RCC 7860 (cell line): Measurements from ENCODE around the gene TMEM127.
"Not testable (repeated sequence)": the region's sequence is repeated elsewhere in the genome, so short reads cannot be mapped to it uniquely, and the experiment has no call there.

Experiments
- DNase-seq: peaks from one replicate; pipeline ENCODE4 v3.0.0-alpha.2; 2015; ENCODE audit warnings: low spot score
- FAIRE-seq: peaks from 2 replicates; lab custom pipeline; 2012; peaks lifted over from hg19 to GRCh38; lab: Jason Lieb, UNC

TMEM127 gene

DNA sequence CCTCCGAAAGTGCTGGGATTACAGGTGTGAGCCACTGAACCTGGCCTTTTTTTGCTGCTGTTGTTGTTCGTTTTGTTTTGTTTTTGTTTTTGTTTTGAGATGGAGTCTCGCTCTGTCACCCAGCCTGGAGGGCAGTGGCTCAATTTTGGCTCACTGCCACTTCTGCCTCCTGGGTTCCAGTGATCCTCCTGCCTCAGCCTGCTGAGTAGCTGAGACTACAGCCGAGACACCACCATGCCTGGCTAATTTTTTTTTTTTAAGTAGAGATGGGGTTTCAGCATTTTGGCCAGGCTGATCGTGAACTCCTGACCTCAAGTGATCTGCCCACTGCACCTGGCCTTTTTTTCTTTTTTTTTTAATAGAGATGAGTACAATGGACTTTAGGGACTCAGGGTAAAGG is 22.0 kb downstream of the TMEM127 start:
- FAIRE-seq (no peak), DNase-seq (no peak)

- DNase-seq = no peak
- no peak for FAIRE-seq
Observed at GRCh38 chr2:96241900-96242611, 23.7 kb downstream of the TMEM127 start.

- DNase-seq = no peak
- no peak for FAIRE-seq
Observed at GRCh38 chr2:96241227-96241626, 24.6 kb downstream of the TMEM127 start.

DNA sequence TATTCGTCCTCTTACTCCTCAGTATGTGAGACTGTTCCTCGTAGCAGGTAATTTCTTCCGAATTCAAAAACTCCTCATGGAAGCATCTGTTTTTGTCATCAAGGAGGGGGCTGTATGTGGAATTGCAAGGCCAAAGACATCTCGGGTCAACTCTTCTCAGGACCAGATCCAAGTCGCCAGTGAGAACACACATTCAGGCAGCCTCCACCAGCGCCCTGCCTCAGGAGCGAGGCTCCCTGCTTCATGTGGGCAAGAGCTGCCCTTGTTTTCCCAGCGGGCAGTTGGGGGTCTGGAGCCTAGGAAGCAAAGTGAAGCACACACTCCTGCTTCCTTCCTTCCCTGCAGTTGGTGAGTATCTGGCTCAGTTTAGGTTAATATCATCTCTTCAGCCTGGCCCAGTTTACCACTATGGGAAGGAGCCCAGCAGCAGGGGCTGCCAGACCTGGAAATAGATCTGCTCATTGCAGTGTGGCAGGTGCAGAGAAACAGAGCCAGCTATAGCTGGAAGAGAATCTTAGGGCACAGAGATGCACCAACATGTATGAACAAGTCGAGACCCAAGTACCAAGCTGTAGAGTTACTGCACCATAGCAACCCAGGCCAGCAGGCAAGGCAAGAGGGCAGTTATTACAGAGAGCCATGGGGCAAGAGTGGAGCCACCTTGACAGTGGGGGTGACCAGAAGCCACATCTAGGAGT is 25.3 kb downstream of the TMEM127 start:
- FAIRE-seq = no peak
- DNase-seq = no peak

DNA sequence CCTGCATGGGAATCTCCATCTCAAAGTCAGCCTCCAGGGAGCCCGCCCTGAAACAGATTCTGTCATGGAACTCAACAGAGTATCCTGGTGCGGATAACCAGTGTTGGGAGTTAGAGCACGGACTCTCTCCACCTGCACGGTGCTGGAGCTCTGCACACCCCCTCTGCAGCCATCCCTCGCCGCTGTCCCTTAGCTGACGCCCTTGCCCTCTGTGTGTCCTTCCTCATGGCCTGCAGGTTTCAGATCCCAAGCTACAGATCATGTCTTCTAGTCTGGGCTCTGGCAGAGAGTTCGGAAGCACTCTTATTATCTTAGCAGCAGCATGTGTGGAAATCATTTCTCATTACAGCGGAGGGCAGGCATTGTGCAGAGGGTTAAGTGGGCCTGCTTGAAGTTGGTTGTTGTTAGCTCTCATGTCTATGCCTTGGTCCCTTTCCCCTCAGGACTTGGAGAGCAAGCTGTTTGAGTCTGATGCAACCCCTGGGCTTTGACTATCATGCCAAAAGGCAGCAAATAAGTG is 26.0 kb downstream of the TMEM127 start:
- DNase-seq = no peak
- FAIRE-seq = no peak

- FAIRE-seq = no peak
Observed at GRCh38 chr2:96239091-96239490, 26.7 kb downstream of the TMEM127 start.

GRCh38 chr2:96238266-96238665 is 27.5 kb downstream of the TMEM127 start:
- no peak for DNase-seq
- no peak for FAIRE-seq

More at GRCh38 chr2:96239091-96239490, 26.7 kb downstream of the TMEM127 start:
- no peak for DNase-seq

DNA sequence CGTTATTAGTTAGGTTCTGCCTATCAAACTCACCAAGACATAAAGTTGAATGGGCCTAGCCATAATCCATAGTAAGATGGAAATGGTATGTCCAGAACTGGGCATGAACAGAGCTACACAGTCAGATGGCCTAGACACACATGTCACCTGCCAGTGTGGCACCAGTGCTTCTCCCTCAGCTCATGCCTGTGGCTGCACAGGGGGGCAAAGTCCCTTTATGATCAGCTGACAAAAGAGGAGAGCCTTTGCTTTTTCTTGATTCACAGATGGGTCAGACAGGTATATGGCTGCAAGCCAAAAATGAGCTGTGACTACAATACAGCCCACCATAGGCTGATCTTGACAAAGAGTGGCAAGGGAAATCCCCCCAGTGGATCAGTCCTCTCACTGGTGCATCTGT is 28.9 kb downstream of the TMEM127 start:
- no peak for FAIRE-seq
- no peak for DNase-seq

- no peak for FAIRE-seq
Observed at GRCh38 chr2:96233880-96234316, 31.9 kb downstream of the TMEM127 start.

DNA sequence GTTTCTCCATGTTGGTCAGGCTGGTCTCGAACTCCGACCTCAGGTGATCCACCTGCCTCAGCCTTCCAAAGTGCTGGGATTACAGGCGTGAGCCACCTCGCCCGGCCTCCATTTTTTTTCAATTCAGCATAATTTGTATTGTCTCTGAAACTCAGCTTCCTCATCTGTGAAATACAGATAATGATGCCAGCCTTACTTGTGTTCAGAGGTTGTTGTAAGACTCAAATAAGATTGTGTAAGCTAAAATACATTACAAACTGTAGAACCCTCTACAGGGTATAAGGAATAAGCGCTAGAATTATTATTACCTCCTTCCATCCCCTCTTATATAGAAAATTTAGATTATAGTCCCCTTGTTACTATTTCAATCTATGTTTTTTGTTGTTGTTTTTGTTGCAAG is 32.4 kb downstream of the TMEM127 start:
- DNase-seq (no peak), FAIRE-seq (no peak)

More at GRCh38 chr2:96233880-96234316, 31.9 kb downstream of the TMEM127 start:
- no peak for DNase-seq

DNA sequence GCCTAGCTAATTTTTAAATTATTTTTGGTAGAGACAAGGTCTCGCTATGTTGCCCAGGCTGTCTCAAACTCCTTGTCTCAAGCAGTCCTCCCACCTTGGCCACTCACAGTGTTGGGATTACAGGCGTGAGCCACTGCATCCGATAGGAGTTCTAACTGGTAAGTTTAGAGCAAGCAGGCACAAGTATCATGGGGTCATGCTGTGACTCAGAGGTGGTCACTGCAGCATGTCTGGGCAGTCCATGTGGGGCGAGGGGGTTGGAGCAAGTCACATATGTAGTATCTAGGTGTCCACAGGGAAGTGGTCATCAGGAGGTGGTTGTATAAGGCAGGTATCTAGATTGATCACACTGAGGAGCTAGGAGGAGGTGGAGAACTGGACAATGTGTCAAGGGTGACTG is 34.5 kb downstream of the TMEM127 start:
- no peak for DNase-seq
- FAIRE-seq = no peak

- DNase-seq (no peak), FAIRE-seq (no peak)
Observed at GRCh38 chr2:96225016-96225533, 40.7 kb downstream of the TMEM127 start.

DNA sequence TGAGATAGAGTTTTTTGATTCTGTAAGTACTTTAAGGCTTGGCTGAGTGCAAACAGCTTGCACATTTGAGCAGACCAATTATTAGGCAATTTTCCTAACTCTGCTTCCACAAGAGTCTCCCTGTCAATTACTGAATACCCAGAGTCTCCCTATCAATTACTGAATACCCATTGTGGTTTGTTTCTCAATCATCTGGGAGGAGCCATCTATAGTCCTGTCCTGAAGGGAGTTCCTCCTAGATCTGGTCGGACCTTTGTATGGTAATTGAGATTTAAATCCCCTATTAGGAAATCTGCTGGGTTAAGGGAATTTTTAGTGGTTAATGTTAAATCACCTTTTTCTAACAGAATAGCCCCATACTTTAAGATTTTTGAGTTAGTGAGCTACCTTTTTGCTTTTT is 44.7 kb downstream of the TMEM127 start:
- DNase-seq, FAIRE-seq: not testable (repeated sequence)

DNA sequence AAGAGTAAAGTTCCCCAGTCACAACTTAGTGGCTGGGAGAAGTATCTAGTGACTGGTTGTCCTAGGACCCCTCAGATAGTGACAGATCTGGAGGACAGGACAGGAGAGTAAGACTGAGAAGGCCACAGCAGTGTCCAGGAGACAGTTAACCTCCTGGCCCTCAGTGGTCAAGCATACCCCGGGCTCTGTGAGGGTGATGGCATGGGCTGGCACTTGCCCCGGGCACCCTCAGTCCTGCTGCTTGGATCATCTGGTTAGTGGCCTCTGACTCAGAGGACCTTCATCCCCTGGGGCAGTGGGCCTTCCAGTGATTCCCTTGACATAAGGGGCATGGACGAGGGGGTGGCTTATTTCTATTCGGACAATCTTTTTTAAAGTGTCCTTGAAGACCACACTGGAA is 45.8 kb downstream of the TMEM127 start:
- FAIRE-seq, DNase-seq: not testable (repeated sequence)

- no peak for DNase-seq
- no peak for FAIRE-seq
Observed at GRCh38 chr2:96218508-96219131, 47.2 kb downstream of the TMEM127 start.

DNA sequence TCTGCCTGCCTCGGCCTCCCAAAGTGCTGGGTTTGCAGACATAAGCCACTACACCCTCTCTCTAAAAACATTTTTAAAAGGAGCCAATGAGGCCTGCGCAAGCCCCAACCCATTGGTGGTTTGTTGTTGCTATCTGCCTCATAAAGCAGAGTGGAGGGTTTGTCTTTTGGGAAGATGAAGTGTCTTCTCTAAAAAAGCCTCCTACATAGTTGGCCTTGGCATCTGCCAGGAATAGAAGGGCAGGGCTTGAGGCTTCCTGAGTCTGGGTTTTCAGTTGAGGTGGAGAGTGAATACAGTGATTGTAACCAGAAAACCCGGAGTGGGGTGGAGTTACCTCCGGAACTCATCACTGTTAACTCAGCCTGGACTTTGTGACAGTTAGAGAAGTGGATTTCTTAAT is 51.2 kb downstream of the TMEM127 start:
- DNase-seq (no peak), FAIRE-seq (no peak)

GRCh38 chr2:96213379-96213778 is 52.4 kb downstream of the TMEM127 start:
- FAIRE-seq = no peak

GRCh38 chr2:96212339-96212738 is 53.5 kb downstream of the TMEM127 start:
- FAIRE-seq = no peak

More at GRCh38 chr2:96213379-96213778, 52.4 kb downstream of the TMEM127 start:
- DNase-seq = no peak

DNA sequence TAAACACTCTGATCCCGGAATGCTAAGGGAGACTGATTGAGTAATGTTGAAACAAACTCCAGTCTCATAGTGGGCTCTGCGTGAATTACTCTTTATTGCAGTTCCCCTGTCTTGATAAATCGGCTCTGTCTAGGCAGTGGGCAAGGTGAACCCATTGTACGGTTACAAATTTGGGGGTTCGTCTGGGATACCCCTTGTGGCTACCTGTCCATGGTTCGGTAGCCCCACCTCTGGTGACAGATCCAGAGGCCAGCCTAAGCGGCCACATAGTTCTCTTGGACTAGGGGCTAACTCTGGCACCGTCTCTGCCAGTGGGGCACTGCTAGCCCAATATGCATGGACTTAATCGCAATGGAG is 56.1 kb downstream of the TMEM127 start:
- FAIRE-seq (no peak), DNase-seq (no peak)

More at GRCh38 chr2:96212339-96212738, 53.5 kb downstream of the TMEM127 start:
- no peak for DNase-seq

- FAIRE-seq (no peak), DNase-seq (no peak)
Observed at GRCh38 chr2:96209011-96209728, 56.6 kb downstream of the TMEM127 start.
